ENCODE data around the gene TEX47. TPM values are rescaled to one million over a fixed set of nuclear protein-coding genes. Genes with fewer than 3 reads are reported as not detected.

The TEX47 gene
- polyA plus RNA-seq, 3 donors = not detected

GRCh38 chr7:88826222-88826621 is 30.7 kb upstream of the TEX47 start:
- H3K27ac Mint-ChIP-seq = no peak overlapping the region
- no peaks in the 10 kb centered on the region for H3K4me1 Mint-ChIP-seq
- Histone ChIP-seq H2AFZ (ENCODE audit: insufficient read depth, low read depth, low read length, poor library complexity, severe bottlenecking) (no peak overlapping the region), H3K36me3 (replicated peaks in 1 of 2; ENCODE audit: control insufficient read depth in 1 of 2, insufficient read depth in 2 of 2, low read length in 2 of 2) (no peaks in the 10 kb centered on the region), H4K20me1 (ENCODE audit: insufficient read depth, low read length) (no peaks in the 10 kb centered on the region), H3K79me2 (ENCODE audit: insufficient read depth, low read length) (no peaks in the 10 kb centered on the region), H3K27ac (ENCODE audit: low read depth in 1 of 2, low read length in 2 of 2) (no peak overlapping the region), H3K4me1 (ENCODE audit: control insufficient read depth in 1 of 2, insufficient read depth in 2 of 2, low read length in 2 of 2) (no peaks in the 10 kb centered on the region), H3K27me3 (ENCODE audit: control insufficient read depth in 2 of 2, insufficient read depth in 2 of 2, low read length in 2 of 2) (no peaks in the 10 kb centered on the region), H3K9me3 (replicated peaks in 1 of 2; ENCODE audit: control insufficient read depth in 1 of 2, insufficient read depth in 1 of 2, low read length in 2 of 2) (no peaks in the 10 kb centered on the region), H3K9ac (ENCODE audit: insufficient read depth, low read length, poor library complexity, severe bottlenecking) (no peak overlapping the region), H3K4me2 (replicated peaks; ENCODE audit: extremely low read depth, low read length, poor library complexity, severe bottlenecking) (no peak overlapping the region), H3K4me3 (replicated peaks in 1 of 3; ENCODE audit: low read depth in 2 of 3, low read length in 3 of 3) (no peak overlapping the region)
- intact Hi-C loops (cut with micrococcal nuclease) = no loop called here
- no peaks in the 10 kb centered on the region for H3K36me3 Mint-ChIP-seq
- H3K27me3 Mint-ChIP-seq (ENCODE audit: low read depth in 3 of 3) = peaks cover 0 to 2% (median 0%) of the 10 kb centered on the region in 3 donors
- TF ChIP-seq CTCF (IDR thresholded peaks at IDR 0.05) = no peak
- no peak overlapping the region for H3K4me3 Mint-ChIP-seq
- no CpG with 5 or more reads among the region's 3 CpGs for WGBS (ENCODE audit: insufficient coverage)
- H3K9me3 Mint-ChIP-seq = peaks cover 2 to 10% (median 5%) of the 10 kb centered on the region in 7 donors
- DNase-seq = no peak

- Histone ChIP-seq H3K4me3 (replicated peaks in 1 of 3; ENCODE audit: low read depth in 2 of 3, low read length in 3 of 3) (no peak overlapping the region), H2AFZ (ENCODE audit: insufficient read depth, low read depth, low read length, poor library complexity, severe bottlenecking) (no peak overlapping the region), H3K27me3 (ENCODE audit: control insufficient read depth in 2 of 2, insufficient read depth in 2 of 2, low read length in 2 of 2) (no peaks in the 10 kb centered on the region), H3K36me3 (replicated peaks in 1 of 2; ENCODE audit: control insufficient read depth in 1 of 2, insufficient read depth in 2 of 2, low read length in 2 of 2) (no peaks in the 10 kb centered on the region), H3K27ac (ENCODE audit: low read depth in 1 of 2, low read length in 2 of 2) (no peak overlapping the region), H4K20me1 (ENCODE audit: insufficient read depth, low read length) (no peaks in the 10 kb centered on the region), H3K79me2 (ENCODE audit: insufficient read depth, low read length) (no peaks in the 10 kb centered on the region), H3K4me2 (replicated peaks; ENCODE audit: extremely low read depth, low read length, poor library complexity, severe bottlenecking) (no peak overlapping the region), H3K9ac (ENCODE audit: insufficient read depth, low read length, poor library complexity, severe bottlenecking) (no peak overlapping the region), H3K9me3 (replicated peaks in 1 of 2; ENCODE audit: control insufficient read depth in 1 of 2, insufficient read depth in 1 of 2, low read length in 2 of 2) (peaks cover 0 to 4% of the 10 kb centered on the region in 2 donors), H3K4me1 (ENCODE audit: control insufficient read depth in 1 of 2, insufficient read depth in 2 of 2, low read length in 2 of 2) (no peaks in the 10 kb centered on the region)
- H3K36me3 Mint-ChIP-seq = no peaks in the 10 kb centered on the region
- no peak overlapping the region for H3K27ac Mint-ChIP-seq
- TF ChIP-seq CTCF (IDR thresholded peaks at IDR 0.05) = no peak
- DNase-seq = no peak
- peaks cover 2 to 13% (median 4%) of the 10 kb centered on the region in 7 donors for H3K9me3 Mint-ChIP-seq
- peaks cover 0 to 2% (median 0%) of the 10 kb centered on the region in 3 donors for H3K27me3 Mint-ChIP-seq (ENCODE audit: low read depth in 3 of 3)
- no peak overlapping the region for H3K4me3 Mint-ChIP-seq
- intact Hi-C loops (cut with micrococcal nuclease) = no loop called here
- H3K4me1 Mint-ChIP-seq = no peaks in the 10 kb centered on the region
These were observed 23.0 kb upstream of the TEX47 start for GRCh38 chr7:88818552-88818951.
